PC-9 (cell line): ENCODE results near the gene ADAP1. TPM values are rescaled to one million over a fixed set of nuclear protein-coding genes. Genes with fewer than 3 reads are reported as not detected.

Experiments used
- BruUV-seq: library from RNA; stranded (reverse); fragments of 400-500 nt; replicated peaks from 2 replicates; lab custom pipeline; 2021; lab: Mats Ljungman, UMichigan
- CTCF ChIA-PET: fragments of 300-600 bp; sonication (Branson Sonifier 250); formaldehyde crosslinking; loops from one replicate; lab custom pipeline; 2022; ENCODE audit warnings: antibody characterized with exemption; lab: Charles Lee
- POLR2A ChIA-PET: fragments of 300-600 bp; sonication (Branson Sonifier 250); formaldehyde crosslinking; loops from one replicate; lab custom pipeline; 2022; ENCODE audit warnings: antibody characterized with exemption; ENCODE audit not compliant: unreplicated experiment; lab: Charles Lee
- DNase-seq, 2 experiments: peaks; one replicate each; pipeline versions ENCODE4 v3.0.0 to v3.0.0-alpha.2; 2015 to 2022; ENCODE audit warnings: mixed read lengths in 1 of 2
- H2AFZ ChIP-seq: fragments of 200-600 bp; sonication (generic); 2 replicates; pipeline ENCODE4 v1.8.1; 2017; ENCODE audit warnings: antibody characterized with exemption
- H3F3A ChIP-seq: fragments of 200-600 bp; sonication (generic); 2 replicates; pipeline ENCODE4 v1.8.1; 2017; ENCODE audit warnings: antibody characterized with exemption, mild to moderate bottlenecking, low read depth; ENCODE audit not compliant: insufficient read depth
- H3K27ac ChIP-seq: fragments of 200-600 bp; sonication (generic); 2 replicates; pipeline ENCODE4 v1.6.1; 2016; ENCODE audit warnings: mixed run types
- H3K27me3 ChIP-seq: fragments of 200-600 bp; sonication (generic); 2 replicates; pipeline ENCODE4 v1.6.1; 2016; ENCODE audit warnings: low read depth, mixed run types; ENCODE audit not compliant: insufficient read depth
- H3K36me3 ChIP-seq: fragments of 200-600 bp; sonication (generic); 2 replicates; pipeline ENCODE4 v1.6.1; 2016; ENCODE audit warnings: low read depth, mixed run types
- H3K4me1 ChIP-seq: fragments of 200-600 bp; sonication (generic); replicated peaks from 2 replicates; pipeline ENCODE4 v1.6.1; 2016; ENCODE audit warnings: mixed run types; ENCODE audit not compliant: insufficient read depth
- H3K4me2 ChIP-seq: fragments of 200-600 bp; sonication (generic); 2 replicates; pipeline ENCODE4 v1.6.1; 2017; ENCODE audit warnings: mixed run types
- H3K4me3 ChIP-seq: fragments of 200-600 bp; sonication (generic); 2 replicates; pipeline ENCODE4 v1.6.1; 2016; ENCODE audit warnings: mixed run types
- H3K79me2 ChIP-seq: fragments of 200-600 bp; sonication (generic); 2 replicates; pipeline ENCODE4 v1.6.1; 2017; ENCODE audit warnings: low read depth, mixed run types
- H3K9me2 ChIP-seq: fragments of 200-600 bp; sonication (generic); 2 replicates; pipeline ENCODE4 v1.8.1; 2017; ENCODE audit warnings: mild to moderate bottlenecking; ENCODE audit not compliant: insufficient read depth
- H3K9me3 ChIP-seq: fragments of 200-600 bp; sonication (generic); 2 replicates; pipeline ENCODE4 v1.8.1; 2016; ENCODE audit warnings: low read depth; ENCODE audit not compliant: insufficient read depth
- H4K20me1 ChIP-seq: fragments of 200-600 bp; sonication (generic); 2 replicates; pipeline ENCODE4 v1.8.1; 2017; ENCODE audit not compliant: insufficient read depth
- CTCF ChIP-seq: fragments of 200-600 bp; sonication (generic); conservative IDR thresholded peaks from 2 replicates; pipeline ENCODE4 v1.6.1; 2017; ENCODE audit warnings: mixed run types, antibody characterized with exemption, mild to moderate bottlenecking, moderate library complexity
- EZH2 ChIP-seq: fragments of 200-600 bp; sonication (generic); IDR thresholded peaks from 2 replicates; pipeline ENCODE4 v1.8.0; 2017; ENCODE audit warnings: antibody characterized with exemption, low read depth
- intact Hi-C: fragments of 100-400 bp; cut with micrococcal nuclease; formaldehyde crosslinking; loops from one replicate; pipeline ENCODE4 v1.10.0; 2022; ENCODE audit not compliant: unreplicated experiment
- total RNA-seq: library from RNA; stranded (reverse); gene quantifications from 2 replicates; pipeline ENCODE4 v1.2.3, GENCODE V29; 2021

ADAP1 gene
- total RNA-seq, 1 experiment from 2014 or later = 73.9 TPM

- TF ChIP-seq EZH2 (no peak), CTCF (no peak)
- no peak overlapping the region for H2AFZ ChIP-seq
- H3F3A ChIP-seq = 0 out of 2 replicates have a peak, but pooled peaks cover 3% of the 10 kb centered on the region
- BruUV-seq = no TSS peak
- no peaks in the 10 kb centered on the region for H3K9me3 ChIP-seq
- intact Hi-C loops = no loop called here
- H3K4me3 ChIP-seq = no peak overlapping the region
- no peak overlapping the region for H3K27ac ChIP-seq
- DNase-seq = no peak
- H3K36me3 ChIP-seq = no peaks in the 10 kb centered on the region
- H3K4me2 ChIP-seq = no peak overlapping the region
- peaks cover 7% of the 10 kb centered on the region for H4K20me1 ChIP-seq
- no peaks in the 10 kb centered on the region for H3K27me3 ChIP-seq
- peaks cover 5% of the 10 kb centered on the region; the same call in 1 of the 2 replicates for H3K4me1 ChIP-seq
- POLR2A ChIA-PET = no interaction called here
- CTCF ChIA-PET = interaction anchor here (0.5 to 1.5 kb wide), 2 partner anchors 13 to 169 kb away, joined by 3 read pairs; no protein-coding TSS in a partner anchor
- peaks cover 11% of the 10 kb centered on the region for H3K79me2 ChIP-seq
- H3K9me2 ChIP-seq = no peaks in the 10 kb centered on the region
Measured at GRCh38 chr7:979151-979550, 24.7 kb upstream of the ADAP1 start.

- ChIA-PET POLR2A (interaction anchor here (0.5 kb wide), 1 partner anchor 15 kb away, joined by 3 read pairs; no protein-coding TSS in a partner anchor), CTCF (interaction anchor here (0.5 to 1.5 kb wide), 2 partner anchors 14 to 170 kb away, joined by 3 read pairs; no protein-coding TSS in a partner anchor)
- H3K79me2 ChIP-seq = peaks cover 17% of the 10 kb centered on the region
- H3K9me3 ChIP-seq = no peaks in the 10 kb centered on the region
- H3K36me3 ChIP-seq = no peaks in the 10 kb centered on the region
- H2AFZ ChIP-seq = no peak overlapping the region
- TF ChIP-seq CTCF (no peak), EZH2 (no peak)
- peaks cover 3% of the 10 kb centered on the region; the same call in 1 of the 2 replicates for H3F3A ChIP-seq
- no TSS peak for BruUV-seq
- H3K9me2 ChIP-seq = no peaks in the 10 kb centered on the region
- H3K27me3 ChIP-seq = no peaks in the 10 kb centered on the region
- H3K4me2 ChIP-seq = no peak overlapping the region
- no peak overlapping the region for H3K27ac ChIP-seq
- no peak for DNase-seq
- H3K4me3 ChIP-seq = no peak overlapping the region
- H3K4me1 ChIP-seq = peaks cover 11% of the 10 kb centered on the region; the same call in 1 of the 2 replicates
- intact Hi-C loops = no loop called here
- peaks cover 13% of the 10 kb centered on the region for H4K20me1 ChIP-seq
Measured at GRCh38 chr7:978416-979091, 24.1 kb upstream of the ADAP1 start.

GRCh38 chr7:978049-978346 lies 23.5 kb upstream of the ADAP1 start:
- peaks cover under 1% of the 10 kb centered on the region for H3K36me3 ChIP-seq
- no peaks in the 10 kb centered on the region for H3K27me3 ChIP-seq
- H3K4me3 ChIP-seq = no peak overlapping the region
- peaks cover 17% of the 10 kb centered on the region; the same call in 1 of the 2 replicates for H3K4me1 ChIP-seq
- intact Hi-C loops = no loop called here
- no peak for DNase-seq
- ChIA-PET POLR2A (interaction anchor here (0.5 kb wide), 1 partner anchor 15 kb away, joined by 3 read pairs; no protein-coding TSS in a partner anchor), CTCF (interaction anchor here (1.5 kb wide), 1 partner anchor 14 kb away, joined by 3 read pairs; no protein-coding TSS in a partner anchor)
- peaks cover 23% of the 10 kb centered on the region for H3K79me2 ChIP-seq
- H3K27ac ChIP-seq = no peak overlapping the region
- H3F3A ChIP-seq = peaks cover 8% of the 10 kb centered on the region; the same call in 1 of the 2 replicates
- TF ChIP-seq CTCF = no peak
- TF ChIP-seq EZH2 = no peak
- peaks cover 19% of the 10 kb centered on the region for H4K20me1 ChIP-seq
- no peaks in the 10 kb centered on the region for H3K9me2 ChIP-seq
- no peak overlapping the region for H2AFZ ChIP-seq
- no peak overlapping the region for H3K4me2 ChIP-seq
- BruUV-seq = no TSS peak
- no peaks in the 10 kb centered on the region for H3K9me3 ChIP-seq
